GM10248 (cell line): ENCODE data around the gene PARP8.
A peak's percentile ranks its signal among the peaks of the same experiment; 100 is the strongest.

ENCODE experiments used
- CTCF ChIA-PET: fragments of 300-600 bp; sonication (Branson Sonifier 250); formaldehyde crosslinking; extraction: SDS; loops from one replicate; lab custom pipeline; 2021; ENCODE audit warnings: antibody characterized with exemption; lab: Yijun Ruan, JAX
- POLR2A ChIA-PET: fragments of 350-650 bp; sonication (Branson Sonifier 250); formaldehyde crosslinking; extraction: SDS; loops from one replicate; lab custom pipeline; 2020; ENCODE audit warnings: antibody characterized with exemption; lab: Yijun Ruan, JAX
- DNase-seq: peaks from one replicate; pipeline ENCODE4 v3.0.0; 2012; ENCODE audit errors: extremely low spot score
- TF ChIP-seq, protein P1 (sequence below): IDR thresholded peaks from 2 replicates; pipeline ENCODE4 v1.5.1; 2012; ENCODE audit warnings: mild to moderate bottlenecking, low read depth; ENCODE audit errors: extremely low read depth, missing control alignments, control extremely low read depth

PARP8 gene

DNA sequence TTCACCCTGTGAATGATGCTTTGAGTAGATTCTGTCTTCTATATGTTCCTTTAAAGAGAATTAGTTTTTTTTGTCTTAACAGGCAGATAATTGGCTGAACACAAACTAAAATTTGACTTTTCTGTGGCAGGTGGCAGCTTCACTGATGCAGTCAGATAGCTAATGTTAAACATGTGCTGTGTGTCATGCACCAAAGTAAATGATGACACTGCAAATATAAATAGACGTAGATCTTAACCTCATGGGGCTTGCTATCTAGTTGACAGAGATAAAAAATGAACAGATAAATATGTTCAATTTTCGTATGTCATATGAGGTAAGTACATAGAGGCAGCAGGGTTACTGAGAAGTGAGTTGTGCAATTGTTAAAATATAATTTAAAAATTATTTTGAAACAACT is 82.7 kb downstream of the PARP8 start:
- ChIA-PET POLR2A (no interaction called here), CTCF (no interaction called here)
- TF ChIP-seq, protein P1, sequence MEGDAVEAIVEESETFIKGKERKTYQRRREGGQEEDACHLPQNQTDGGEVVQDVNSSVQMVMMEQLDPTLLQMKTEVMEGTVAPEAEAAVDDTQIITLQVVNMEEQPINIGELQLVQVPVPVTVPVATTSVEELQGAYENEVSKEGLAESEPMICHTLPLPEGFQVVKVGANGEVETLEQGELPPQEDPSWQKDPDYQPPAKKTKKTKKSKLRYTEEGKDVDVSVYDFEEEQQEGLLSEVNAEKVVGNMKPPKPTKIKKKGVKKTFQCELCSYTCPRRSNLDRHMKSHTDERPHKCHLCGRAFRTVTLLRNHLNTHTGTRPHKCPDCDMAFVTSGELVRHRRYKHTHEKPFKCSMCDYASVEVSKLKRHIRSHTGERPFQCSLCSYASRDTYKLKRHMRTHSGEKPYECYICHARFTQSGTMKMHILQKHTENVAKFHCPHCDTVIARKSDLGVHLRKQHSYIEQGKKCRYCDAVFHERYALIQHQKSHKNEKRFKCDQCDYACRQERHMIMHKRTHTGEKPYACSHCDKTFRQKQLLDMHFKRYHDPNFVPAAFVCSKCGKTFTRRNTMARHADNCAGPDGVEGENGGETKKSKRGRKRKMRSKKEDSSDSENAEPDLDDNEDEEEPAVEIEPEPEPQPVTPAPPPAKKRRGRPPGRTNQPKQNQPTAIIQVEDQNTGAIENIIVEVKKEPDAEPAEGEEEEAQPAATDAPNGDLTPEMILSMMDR = no peak
- DNase-seq = no peak

DNA sequence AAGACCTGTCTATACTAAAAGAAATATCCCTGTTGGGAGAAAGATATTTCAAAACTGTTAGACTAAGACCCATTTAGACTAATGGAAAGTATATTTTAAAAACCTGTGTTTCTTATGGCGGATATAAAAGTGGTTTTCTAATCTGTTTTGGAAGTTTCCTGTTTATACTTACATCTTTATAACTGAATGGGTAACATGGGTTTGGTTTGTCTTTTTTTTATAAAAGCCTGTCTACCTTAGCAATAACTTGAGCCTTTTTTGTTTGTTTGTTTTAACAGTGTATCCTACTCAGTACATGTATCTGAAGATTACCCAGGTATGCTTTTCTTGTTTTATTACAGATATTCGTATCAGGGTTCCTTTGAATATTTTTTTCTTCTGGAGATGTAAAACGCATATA is 83.4 kb downstream of the PARP8 start:
- TF ChIP-seq, protein P1 = no peak
- ChIA-PET POLR2A (no interaction called here), CTCF (no interaction called here)
- no peak for DNase-seq

DNA sequence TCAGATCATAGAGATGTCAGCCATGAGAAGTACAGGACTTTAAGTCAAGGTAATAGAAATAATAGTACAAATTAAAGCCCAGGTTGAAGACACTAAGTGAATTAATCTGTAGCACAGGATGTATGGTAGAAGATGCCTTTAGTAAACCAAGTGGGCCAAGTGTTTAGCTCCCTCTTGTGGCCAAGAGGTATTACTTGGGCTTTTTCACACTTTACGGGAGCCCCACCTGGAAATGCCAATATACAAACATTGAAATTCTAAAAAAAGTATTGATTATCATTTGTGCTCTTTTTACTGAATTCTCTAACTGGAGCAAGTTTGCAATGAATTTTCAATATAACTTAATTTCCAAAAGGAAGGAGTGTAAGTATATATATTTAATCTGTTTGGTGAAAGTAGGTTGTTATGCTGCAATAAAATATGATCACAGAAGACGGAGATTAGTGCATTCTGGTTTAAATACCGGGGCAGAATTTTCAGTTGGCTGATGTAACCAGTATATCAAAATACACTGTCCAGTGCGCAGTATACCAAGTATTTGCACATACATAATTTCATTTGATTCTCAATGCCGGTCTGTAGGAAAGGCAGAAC is 84.7 kb downstream of the PARP8 start:
- POLR2A ChIA-PET = no interaction called here
- peak; percentile 41 for DNase-seq

DNA sequence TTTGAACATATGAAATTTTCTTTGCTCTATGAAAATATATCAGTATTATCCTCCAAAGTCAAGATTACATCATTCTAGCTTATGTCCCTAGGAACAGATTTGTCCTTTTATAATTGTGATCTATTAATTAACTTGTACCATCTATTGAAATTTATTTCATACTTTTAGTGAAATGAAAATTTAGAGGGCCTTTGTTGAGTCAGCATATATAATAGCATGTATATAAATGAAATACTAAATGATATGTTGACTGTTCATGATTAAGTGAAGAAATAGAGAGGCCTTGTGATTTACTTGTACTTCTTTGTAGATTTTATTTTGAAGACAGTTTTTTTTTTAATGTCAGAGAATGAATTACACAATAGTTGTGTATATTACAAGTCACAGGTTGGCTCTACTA is 86.4 kb downstream of the PARP8 start:
- CTCF ChIA-PET = interaction anchor here (1.9 to 2.4 kb wide), 3 partner anchors 11 to 307 kb away, joined by 5 to 18 read pairs (median 12); no protein-coding TSS in a partner anchor
- POLR2A ChIA-PET = no interaction called here
- DNase-seq = no peak
- TF ChIP-seq, protein P1 = no peak

More for the DNA sequence above, 84.7 kb downstream of the PARP8 start:
- TF ChIP-seq, protein P1 = peak; percentile 71
- CTCF ChIA-PET = interaction anchor here (1.0 to 2.4 kb wide), 8 partner anchors 9 to 305 kb away, joined by 3 to 18 read pairs (median 5); no protein-coding TSS in a partner anchor

DNA sequence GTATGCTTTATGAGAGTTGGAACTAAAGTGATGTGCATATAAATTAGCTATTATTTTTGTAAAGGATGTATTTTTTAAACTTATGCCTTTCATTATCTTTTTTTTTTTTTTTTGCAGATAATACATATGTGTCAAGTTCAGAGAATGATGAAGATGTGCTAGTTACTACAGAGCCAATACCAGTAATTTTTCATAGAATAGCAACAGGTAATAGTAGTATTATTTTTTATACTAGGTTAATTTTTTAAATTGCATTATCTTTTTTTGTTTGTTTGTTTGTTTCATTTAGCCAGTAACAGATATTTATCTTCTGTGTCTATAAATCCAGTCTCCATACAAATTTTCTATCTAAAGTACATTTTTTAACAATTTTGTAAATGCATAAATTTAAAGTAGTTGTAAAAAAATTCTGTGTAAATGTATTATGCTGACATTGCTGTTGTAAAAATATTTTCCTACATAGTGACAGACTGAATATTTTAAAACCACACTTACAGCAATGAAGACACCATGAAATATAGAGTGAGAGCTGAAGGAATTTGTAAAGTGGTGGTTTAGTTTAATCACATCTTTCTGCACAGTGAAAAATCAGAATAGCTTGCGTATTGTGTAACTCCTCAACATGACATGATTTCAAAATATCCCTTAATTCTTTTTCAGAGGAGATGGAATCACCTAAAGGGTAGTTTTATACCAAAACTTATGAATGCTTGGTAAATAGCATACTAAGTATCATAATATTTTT is 93.3 kb downstream of the PARP8 start:
- DNase-seq = no peak
- TF ChIP-seq, protein P1 = no peak
- CTCF ChIA-PET = interaction anchor here (1.0 to 1.2 kb wide), 2 partner anchors 9 to 16 kb away, joined by 3 read pairs; no protein-coding TSS in a partner anchor
- POLR2A ChIA-PET = no interaction called here

DNA sequence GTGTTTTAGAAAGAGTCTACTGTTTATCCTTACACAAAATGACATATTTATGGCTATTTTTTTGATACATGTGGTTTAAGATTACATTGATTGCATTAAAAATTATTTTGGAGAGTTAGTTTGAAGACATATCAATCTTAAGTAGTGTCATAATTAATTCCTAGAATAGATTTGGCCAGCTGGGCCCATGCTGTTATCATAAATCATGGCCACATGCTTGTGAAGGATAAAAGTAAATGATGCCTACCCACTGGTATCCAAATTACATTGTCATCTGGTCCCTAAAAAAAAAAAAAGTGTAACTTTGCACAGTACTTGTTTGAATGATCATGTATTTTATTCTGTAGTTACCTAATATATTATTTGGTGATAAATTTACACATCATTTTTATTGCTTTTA is 96.9 kb downstream of the PARP8 start:
- CTCF ChIA-PET = no interaction called here
- POLR2A ChIA-PET = no interaction called here
- no peak for DNase-seq
- TF ChIP-seq, protein P1 = no peak
